Fibroblast of the conjunctiva (primary cell): ENCODE data around the gene GSG1L.

ENCODE experiments used
- DNase-seq: peaks from one replicate; pipeline ENCODE4 v3.0.0-alpha.2; 2010; ENCODE audit warnings: low read depth

GSG1L gene

GRCh38 chr16:27787665-27788064 lies 275.8 kb downstream of the GSG1L start:
- DNase-seq = no peak

- DNase-seq = no peak
These were observed 276.4 kb downstream of the GSG1L start for GRCh38 chr16:27786923-27787625.

GRCh38 chr16:27786221-27786922 lies 277.1 kb downstream of the GSG1L start:
- DNase-seq = no peak

- DNase-seq = no peak
These were observed 278.2 kb downstream of the GSG1L start for GRCh38 chr16:27785307-27785678.

GRCh38 chr16:27784351-27785306 lies 278.9 kb downstream of the GSG1L start:
- no peak for DNase-seq

- DNase-seq = no peak
These were observed 281.3 kb downstream of the GSG1L start for GRCh38 chr16:27781981-27782880.

- no peak for DNase-seq
These were observed 282.4 kb downstream of the GSG1L start for GRCh38 chr16:27781195-27781524.

GRCh38 chr16:27780468-27781194 lies 282.9 kb downstream of the GSG1L start:
- no peak for DNase-seq

- DNase-seq = peak; percentile 29
These were observed 283.8 kb downstream of the GSG1L start for GRCh38 chr16:27779641-27780164.

GRCh38 chr16:27778926-27779570 lies 284.5 kb downstream of the GSG1L start:
- DNase-seq = no peak

- DNase-seq = no peak
These were observed 285.2 kb downstream of the GSG1L start for GRCh38 chr16:27778171-27778925.

GRCh38 chr16:27777527-27777926 lies 286.0 kb downstream of the GSG1L start:
- no peak for DNase-seq

- DNase-seq = no peak
These were observed 286.8 kb downstream of the GSG1L start for GRCh38 chr16:27776556-27777225.

- DNase-seq = no peak
These were observed 288.3 kb downstream of the GSG1L start for GRCh38 chr16:27775254-27775653.

GRCh38 chr16:27774779-27775178 lies 288.7 kb downstream of the GSG1L start:
- no peak for DNase-seq

GRCh38 chr16:27773344-27773743 lies 290.2 kb downstream of the GSG1L start:
- DNase-seq = no peak

- DNase-seq = no peak
These were observed 291.3 kb downstream of the GSG1L start for GRCh38 chr16:27772093-27772825.
